ENCODE data around the gene CIROP.

DNA sequence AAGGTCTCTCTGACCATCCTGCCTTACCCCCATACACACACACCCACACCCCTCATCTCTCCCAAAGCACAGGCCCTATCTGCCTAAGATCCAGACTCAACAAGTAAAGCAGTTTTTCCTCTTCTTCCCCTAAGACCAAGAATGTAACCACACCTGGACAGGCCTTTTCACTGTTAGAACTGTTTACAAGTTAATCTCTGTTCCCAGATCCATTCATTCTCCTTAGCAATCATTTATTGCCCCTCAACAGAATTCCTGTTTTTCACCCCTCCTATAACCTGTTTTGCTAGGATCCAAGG, 1.9 kb upstream of the CIROP start:
- TF ChIP-seq, protein P1, sequence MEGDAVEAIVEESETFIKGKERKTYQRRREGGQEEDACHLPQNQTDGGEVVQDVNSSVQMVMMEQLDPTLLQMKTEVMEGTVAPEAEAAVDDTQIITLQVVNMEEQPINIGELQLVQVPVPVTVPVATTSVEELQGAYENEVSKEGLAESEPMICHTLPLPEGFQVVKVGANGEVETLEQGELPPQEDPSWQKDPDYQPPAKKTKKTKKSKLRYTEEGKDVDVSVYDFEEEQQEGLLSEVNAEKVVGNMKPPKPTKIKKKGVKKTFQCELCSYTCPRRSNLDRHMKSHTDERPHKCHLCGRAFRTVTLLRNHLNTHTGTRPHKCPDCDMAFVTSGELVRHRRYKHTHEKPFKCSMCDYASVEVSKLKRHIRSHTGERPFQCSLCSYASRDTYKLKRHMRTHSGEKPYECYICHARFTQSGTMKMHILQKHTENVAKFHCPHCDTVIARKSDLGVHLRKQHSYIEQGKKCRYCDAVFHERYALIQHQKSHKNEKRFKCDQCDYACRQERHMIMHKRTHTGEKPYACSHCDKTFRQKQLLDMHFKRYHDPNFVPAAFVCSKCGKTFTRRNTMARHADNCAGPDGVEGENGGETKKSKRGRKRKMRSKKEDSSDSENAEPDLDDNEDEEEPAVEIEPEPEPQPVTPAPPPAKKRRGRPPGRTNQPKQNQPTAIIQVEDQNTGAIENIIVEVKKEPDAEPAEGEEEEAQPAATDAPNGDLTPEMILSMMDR (IDR thresholded peaks at IDR 0.05; ENCODE audit: low read depth, low read length), result no peak
- TF ChIP-seq EZH2phosphoT487 (IDR thresholded peaks at IDR 0.05; ENCODE audit: low read depth), result no peak

All from OCI-LY3 (cell line).